GM19240 (cell line): ENCODE measurements around the gene SEPTIN8.
"Not testable (repeated sequence)": the region's sequence is repeated elsewhere in the genome, so short reads cannot be mapped to it uniquely, and the experiment has no call there.

Source experiments
- DNase-seq: peaks from one replicate; pipeline ENCODE4 v3.0.0; 2011; ENCODE audit warnings: low spot score; ENCODE audit not compliant: insufficient read length

Gene SEPTIN8

DNA sequence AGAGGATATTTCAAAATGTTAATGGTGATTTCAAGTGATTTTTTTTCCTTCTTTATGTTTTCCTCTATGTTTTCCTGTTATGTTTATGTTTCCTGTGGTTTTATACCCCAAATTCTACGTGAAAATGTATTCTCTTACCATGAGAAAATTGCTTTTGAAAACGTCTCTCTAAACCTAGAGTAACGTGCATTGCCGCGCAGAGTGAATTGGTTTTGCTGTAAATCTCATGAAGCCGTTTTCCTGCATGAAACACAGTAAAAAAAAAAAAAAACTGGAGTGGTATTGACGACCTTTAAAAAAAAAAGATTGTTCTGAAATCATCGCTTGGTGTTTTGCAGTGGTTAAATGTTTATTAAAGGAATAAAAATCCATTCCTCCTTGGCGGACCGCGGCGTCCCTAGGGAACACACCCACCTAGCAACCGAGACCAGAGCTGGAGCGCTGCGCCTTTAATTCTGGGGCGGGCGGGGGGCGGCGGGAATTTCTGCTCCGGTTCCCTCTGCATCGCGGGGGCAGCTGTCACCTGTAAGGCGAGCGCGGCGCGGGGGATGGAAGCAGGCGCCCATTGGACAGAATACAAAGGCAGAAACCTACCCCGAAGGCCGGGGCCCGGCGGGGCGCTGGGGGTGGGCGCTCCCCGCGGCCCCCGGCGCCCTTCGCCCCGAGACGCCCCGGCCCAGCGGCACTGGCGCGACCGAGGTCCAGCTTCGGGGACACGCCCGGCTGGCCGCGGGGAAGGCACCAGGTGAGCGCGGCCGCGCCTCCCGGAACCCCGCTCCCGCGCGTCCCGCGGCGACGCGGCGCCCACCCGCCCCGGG lies 36.0 kb upstream of the SEPTIN8 start, which contains the start of gene SOWAHA:
Gene SOWAHA, plus strand, starts transcription at position 522 of the 818 bp plus-strand sequence. CDS start 320 bp downstream, outside the sequence.
- no peak for DNase-seq

DNA sequence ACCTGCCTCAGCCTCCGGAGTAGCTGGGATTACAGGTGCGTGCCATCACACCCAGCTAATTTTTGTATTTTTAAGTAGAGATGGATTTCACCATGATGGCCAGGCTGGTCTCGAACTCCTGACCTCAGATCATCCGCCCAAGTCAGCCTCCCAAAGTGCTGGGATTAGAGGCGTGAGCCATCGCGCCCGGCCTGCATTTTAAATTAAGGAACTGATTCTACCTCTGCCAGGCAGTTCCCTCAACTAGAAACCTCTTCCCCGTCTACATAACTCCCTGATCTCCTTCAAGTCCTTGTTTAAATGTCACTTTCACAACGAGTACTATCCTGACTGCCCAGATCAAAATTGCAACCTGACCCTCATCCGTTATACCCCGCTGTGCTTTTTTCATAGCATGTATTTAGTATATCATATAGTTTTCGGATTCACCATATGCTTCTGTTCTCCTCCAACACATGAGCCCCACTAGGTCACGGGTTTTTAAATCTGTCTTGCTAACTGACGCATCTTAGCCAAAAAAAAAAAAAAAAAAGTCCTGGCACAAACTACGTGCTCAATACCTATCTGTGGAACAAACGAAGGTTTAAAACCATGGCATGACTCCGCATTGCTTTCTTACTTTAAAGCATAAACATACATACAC lies 35.2 kb upstream of the SEPTIN8 start:
- no peak for DNase-seq

DNA sequence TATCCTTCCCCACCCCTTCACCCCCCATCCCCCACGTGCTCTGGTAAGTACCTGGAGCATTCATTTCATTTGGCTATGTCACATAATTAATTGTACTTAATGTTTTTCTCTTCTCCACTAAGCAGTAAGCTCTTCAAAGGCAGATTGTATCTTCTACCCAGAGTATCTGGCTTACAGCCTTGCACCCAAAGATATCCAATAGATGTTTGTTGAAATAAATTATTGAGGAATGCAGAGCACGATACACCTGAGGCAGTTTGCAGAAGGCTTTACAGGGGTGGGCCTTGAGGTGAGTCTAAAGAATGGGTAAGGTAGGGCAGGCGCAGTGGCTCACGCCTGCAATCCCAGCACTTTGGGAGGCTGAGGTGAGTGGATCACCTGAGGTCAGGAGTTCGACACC lies 33.6 kb upstream of the SEPTIN8 start:
- no peak for DNase-seq

DNA sequence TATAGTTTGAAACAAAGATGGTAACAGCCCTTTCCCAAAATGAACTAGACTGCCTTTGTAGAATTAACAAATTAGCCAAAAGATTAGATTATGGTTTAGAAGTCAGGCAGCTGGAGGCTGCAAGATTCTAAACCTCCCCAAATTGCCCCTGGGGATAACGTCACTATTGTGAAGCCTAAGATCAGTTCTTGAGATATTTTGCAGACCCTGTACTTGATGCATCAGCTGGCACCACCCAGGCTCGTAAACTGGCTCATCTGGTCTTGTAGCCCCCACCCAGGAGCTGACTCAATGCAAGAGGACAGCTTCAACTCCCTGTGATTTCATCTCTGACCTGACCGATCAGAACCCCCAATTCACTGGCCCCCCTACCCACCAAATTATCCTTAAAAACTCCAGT lies 31.8 kb upstream of the SEPTIN8 start:
- no peak for DNase-seq

DNA sequence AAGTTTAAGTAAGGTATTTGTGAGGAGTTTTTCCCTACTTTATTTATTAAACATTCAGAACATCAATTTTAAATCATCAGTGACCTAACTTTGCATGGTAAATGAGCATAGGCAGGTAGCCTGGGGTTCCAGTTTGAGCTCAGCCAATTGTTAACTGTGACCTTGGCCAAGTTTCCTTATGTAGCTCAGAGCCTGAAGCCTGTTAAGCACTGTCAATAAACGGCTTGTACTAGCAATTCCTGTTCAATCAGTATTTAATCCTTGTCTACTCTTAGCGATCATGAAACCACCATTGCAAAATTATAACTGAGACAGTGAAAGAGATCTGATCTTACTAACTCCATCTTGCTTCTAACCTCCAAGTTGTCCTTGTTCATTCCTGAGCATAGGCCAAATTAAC lies 31.4 kb upstream of the SEPTIN8 start:
- no peak for DNase-seq

DNA sequence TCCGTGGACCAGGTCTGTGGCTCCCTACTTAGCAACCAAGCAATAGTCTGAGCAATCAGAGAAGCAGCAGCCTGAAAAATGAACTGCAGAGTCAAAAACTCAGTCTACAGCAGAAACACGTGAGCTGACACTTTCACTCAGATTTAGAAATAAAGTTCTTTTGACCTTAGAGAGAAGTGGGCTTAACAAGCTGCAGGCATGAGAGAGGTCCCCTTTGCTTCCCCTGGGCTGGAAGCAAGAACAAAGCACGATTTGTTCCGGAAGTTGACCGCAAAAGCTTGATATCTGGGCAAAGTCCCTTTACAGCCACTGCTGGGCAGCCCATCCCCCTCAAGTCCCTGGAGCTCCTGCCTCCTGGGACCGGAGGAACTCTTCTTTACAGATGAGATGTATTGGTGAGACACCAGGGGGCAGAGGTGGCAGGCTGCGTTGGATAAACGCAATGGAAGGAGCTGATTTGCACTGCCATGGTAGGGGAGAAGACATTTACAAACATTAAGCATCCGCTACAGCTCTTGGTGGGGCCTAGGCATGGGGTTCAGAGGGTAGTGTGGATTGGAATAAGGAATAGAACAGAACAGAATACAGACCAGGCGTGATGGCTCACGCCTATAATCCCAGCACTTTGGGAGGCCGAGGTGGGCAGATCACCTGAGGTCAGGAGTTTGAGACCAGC lies 30.3 kb upstream of the SEPTIN8 start:
- DNase-seq: no peak

DNA sequence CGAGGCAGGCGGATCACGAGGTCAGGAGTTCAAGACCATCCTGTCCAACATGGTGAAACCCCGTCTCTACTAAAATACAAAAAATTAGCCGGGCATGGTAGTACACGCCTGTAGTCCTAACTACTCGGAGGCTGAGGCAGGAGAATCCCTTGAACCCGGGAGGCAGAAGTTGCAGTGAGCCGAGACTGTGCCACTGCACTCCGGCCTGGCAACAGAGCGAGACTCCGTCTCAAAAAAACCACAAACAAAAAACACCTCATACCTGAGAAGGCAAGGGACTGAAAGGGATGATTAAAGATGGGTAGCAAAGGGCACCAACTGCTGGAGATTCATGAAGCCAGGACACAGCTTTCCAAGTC lies 29.7 kb upstream of the SEPTIN8 start:
- not testable (repeated sequence) for DNase-seq

DNA sequence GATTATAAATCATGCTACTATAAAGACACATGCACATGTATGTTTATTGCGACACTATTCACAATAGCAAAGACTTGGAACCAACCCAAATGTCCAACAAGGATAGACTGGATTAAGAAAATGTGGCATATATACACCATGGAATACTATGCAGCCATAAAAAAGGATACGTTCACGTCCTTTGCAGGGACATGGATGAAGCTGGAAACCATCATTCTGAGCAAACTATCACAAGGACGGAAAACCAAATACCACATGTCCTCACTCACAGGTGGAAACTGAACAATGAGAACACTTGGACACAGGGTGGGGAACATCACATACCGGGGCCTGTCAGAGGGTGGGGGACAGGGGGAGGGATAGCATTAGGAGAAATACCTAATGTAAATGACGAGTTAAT lies 28.8 kb upstream of the SEPTIN8 start:
- not testable (repeated sequence) for DNase-seq

DNA sequence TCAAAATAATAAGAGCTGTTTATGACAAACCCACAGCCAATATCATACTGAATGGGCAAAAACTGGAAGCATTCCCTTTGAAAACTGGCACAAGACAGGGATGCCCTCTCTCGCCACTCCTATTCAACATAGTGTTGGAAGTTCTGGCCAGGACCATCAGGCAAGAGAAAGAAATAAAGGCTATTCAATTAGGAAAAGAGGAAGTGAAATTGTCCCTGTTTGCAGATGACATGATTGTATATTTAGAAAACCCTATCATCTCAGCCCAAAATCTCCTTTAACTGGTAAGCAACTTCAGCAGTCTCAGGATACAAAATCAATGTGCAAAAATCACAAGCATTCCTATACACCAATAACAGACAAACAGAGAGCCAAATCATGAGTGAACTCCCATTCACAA lies 27.2 kb upstream of the SEPTIN8 start:
- DNase-seq: not testable (repeated sequence)

DNA sequence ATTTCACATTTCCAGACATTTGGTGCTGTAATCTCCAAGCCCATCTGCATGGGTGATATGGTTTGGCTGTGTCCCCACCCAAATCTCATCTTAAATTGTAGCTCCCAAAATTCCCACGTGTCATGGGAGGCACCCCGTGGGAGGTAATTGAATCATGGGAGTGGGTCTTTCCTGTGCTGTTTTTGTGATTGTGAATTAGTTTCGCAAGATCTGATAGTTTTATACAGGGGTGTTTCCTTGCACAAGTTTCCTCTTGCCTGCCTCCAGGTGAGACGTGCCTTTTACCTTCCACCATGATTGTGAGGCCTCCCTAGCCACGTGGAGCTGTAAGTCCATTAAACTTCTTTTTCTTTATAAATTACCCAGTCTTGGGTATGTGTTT lies 25.6 kb upstream of the SEPTIN8 start:
- not testable (repeated sequence) for DNase-seq

DNA sequence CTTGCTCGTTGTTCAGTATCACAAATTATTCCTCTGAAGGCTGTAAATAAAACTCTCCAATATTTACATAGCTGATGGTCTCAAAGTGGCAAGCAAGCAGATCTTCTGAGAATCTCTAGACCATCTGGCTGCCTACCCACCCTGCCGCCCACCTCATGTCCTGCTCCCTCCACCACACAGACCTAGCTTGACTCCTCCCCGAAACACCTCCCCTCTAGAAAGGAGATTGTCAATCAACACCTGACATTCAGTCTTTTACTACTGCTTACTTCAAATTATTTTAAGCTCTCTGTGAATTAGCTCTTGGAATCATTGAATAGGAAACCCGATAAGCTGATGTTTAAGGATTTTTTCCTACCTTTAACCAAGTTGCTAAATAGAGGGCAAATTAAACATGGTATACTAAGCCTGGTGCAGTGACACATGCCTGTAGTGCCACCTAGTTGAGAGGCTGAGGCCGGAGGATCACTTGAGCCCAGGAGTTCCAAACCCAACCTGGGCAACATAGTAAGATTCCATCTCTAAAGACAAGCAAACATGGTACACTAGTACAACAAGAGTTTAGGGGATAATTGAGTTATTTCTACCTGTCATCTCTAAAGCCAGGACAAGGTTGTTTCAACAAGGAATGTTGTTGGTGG lies 25.1 kb upstream of the SEPTIN8 start:
- DNase-seq: no peak

DNA sequence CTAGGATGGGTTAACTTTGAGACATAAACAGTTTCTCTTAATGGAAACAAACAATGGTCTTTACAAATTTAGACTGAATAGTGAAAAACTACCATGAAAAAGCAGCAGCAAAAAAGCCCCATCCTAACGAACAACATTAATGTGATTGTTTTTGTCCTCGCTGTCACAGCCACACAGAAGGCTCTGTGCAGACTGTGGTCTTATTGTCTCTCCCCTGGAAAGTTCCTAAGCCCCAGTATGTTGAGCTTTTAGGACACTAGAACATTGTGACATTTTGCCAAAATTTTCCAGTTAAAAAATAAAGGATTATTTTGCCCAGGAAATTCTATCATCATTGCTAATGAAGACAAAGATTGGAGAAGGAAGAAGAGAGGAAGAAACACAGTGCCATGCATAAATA lies 23.5 kb upstream of the SEPTIN8 start:
- no peak for DNase-seq

DNA sequence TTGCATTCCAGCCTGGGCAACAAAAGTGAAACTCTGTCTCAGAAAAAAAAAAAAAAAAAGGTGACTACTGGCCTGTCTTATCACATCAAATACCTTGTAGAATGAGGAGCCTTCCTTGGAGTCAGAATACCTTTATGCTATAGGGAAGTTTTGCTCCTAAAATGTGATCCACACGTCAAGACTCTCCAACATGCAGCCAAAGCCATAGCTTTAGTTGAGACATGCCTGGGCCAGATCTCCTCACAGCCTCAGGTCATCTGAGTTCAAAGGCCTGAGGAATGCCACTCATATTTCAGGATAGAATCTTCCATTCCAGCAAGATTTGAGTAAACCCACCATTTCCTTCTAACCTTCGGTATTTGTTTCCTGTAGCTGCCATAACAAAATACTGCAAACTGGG lies 22.4 kb upstream of the SEPTIN8 start:
- no peak for DNase-seq

DNA sequence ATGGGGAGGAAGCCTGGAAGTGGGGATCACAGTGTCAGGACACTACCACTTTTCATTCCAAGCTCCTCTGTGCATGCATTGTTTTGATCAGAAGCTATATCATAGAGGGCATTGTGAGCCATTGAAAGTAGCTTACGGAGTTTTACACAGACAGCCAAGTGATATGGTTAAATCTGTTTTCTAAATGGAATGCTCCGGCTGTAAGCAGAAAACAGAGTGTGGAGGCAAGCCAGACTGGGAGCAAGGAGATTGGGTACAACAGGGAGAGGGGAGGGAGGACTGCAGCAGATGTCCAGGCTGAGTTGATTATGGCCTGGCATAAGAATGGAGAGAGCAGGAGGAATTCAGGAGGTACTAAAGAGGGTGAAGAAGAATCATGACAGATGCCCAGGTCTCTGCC lies 20.6 kb upstream of the SEPTIN8 start:
- no peak for DNase-seq

DNA sequence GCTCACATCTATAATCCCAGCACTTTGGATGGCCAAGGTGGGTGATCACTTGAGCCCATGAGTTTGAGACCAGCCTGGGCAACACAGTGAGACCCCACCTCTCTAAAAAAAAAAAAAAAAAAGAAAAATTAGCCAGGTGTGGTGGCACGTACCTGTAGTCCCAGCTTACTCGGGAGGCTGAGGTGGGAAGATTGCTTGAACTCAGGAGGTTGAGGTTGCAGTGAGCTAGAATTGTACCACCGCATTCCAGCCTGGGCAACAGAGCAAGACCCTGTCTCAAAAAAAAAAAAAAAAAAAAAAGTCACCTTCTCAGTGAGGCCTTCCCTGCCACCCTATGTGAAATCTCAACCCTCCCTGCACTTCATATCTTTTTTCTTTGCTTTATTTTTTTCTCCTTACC lies 14.0 kb upstream of the SEPTIN8 start:
- no peak for DNase-seq

DNA sequence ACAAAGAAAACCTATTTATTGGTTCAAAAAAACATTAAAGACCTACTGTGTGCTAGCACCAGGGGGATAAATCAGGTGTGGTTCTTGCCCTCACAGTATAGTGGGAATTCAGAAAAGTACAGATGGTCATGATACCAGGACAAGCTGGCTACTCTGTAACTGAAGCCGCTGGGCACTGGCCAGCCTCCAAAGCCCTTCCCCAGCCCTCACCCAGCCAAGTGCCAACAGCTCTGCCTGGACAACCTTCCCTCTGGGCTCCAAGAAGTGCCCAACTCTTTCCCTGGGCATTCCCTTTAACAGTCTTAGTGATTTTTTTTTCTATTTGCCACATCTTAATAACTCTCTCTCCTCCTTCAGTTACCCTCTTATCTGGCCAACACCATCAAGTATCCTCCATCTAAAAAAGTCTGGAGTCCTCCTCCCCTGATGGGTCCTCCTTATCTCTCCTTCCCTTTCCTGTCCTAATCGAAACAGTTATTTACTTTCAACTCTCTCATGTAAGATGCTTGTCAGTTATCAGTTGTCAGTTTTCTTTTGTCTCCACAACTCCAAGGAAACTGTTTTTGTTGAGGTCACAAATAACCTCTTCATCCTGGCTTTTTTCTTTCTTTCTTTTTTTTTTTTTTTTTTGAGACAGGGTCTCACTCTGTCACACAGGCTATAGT lies 13.3 kb upstream of the SEPTIN8 start:
- DNase-seq: no peak

DNA sequence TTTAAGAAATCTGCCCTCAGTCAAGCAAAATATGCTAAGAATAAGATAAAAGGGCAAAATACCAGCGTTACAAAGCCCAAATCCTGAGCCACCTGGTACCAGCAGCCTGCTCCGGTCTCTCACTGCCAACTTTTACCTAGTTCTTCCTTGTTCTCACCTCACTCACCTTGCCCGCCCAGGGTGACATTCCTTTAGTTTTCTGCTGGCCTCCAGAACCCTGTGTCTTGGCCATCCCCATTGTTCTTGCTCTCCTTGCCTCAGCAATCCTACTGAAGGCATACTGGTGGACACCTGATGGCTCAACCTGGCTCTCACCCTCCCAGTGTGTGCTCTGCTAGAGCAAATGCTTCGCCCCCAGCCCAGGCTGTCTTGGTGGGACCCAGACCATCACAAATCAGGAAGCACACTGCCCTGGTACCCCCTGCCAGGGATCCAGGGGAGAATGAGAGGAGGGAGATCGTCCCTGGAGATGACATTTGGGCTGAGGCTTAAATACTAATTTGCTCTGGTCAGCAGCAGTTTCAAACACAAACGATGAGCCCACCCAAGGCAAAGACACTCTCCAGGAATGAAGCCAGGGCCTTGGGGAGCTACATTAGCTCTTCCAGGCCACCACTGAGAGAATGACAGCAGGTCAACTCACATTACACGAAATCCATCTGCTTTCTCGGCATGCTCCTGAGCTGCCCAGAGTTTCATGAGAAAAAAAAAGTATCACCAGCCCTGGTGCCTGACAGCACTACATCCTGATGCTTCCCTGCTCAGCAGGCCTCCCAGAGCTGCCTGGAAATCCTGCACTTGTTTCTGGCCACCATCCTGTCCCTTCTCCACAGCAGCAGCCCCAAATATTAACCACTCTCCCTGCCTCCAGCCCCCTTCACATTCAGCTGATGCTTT lies 12.2 kb upstream of the SEPTIN8 start:
- DNase-seq: no peak

DNA sequence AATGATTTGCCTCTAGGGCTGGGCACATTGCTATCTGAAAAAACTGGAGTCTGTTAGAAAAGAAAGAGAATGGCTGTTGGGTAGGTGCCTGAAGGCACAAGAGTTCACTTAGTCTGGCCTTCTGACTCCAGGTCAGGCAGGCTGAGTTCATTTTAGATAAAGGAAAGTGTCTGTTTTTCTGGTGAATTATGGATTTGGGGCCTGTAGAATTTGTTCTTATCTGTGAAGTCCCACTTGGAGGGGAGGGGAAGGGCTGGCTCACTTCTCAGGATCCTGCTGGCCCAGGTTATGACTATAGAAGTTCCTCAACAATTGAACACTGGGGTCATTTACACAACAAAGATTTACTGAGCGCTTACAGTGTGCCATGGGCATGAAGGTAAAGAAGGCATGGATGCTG lies 11.5 kb upstream of the SEPTIN8 start:
- no peak for DNase-seq

DNA sequence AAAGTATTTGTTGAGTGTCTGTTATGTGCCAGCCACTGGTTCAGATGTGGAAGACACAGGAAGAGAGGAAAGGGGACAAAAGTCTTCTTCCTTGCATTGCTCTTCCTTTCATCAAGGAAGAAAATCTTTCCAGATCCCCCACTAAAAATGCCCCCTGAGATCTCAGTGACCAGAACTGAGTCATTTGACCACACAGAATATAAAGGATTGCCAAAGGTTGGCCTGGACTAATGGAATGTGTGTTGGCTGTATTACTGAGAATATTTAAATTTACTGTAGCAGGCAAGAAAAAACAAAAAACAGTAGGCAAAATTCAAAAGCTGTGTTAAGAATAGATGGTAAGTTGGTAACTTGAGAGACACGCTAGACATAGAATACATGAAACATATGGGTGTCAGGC lies 10.0 kb upstream of the SEPTIN8 start:
- DNase-seq: no peak

DNA sequence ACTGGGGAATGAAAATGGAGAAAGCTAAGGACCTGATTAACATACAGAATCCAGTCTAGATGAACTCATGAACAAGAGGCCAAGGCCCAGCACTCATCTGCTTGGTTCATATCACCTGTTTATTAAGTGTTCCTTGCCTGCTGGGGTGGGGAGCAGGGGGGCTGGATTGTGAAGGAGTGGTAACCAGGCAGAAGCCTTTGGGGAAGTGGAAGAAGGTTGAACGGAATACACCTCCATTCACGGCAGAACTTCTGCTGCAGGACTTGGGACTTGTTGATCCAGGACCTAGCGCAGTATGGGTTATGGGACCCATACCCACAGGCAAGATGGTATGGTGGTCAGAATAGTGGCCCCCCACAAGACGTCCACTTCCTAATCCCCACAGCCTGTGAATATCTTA lies 8.8 kb upstream of the SEPTIN8 start:
- no peak for DNase-seq
